ENCODE results near the gene CELSR1.
A peak's percentile ranks its signal among the peaks of the same experiment; 100 is the strongest.

The CELSR1 gene

GRCh38 chr22:46360097-46360496 lies 177.3 kb downstream of the CELSR1 start:
- no peak for DNase-seq

GRCh38 chr22:46359362-46359761 lies 178.1 kb downstream of the CELSR1 start:
- DNase-seq: no peak

- no peak for DNase-seq
Measured at GRCh38 chr22:46358766-46359165, 178.7 kb downstream of the CELSR1 start.

- no peak for DNase-seq
Measured at GRCh38 chr22:46357711-46358520, 179.5 kb downstream of the CELSR1 start.

GRCh38 chr22:46356496-46357480 lies 180.6 kb downstream of the CELSR1 start:
- no peak for DNase-seq

GRCh38 chr22:46355996-46356471 lies 181.4 kb downstream of the CELSR1 start:
- no peak for DNase-seq

DNA sequence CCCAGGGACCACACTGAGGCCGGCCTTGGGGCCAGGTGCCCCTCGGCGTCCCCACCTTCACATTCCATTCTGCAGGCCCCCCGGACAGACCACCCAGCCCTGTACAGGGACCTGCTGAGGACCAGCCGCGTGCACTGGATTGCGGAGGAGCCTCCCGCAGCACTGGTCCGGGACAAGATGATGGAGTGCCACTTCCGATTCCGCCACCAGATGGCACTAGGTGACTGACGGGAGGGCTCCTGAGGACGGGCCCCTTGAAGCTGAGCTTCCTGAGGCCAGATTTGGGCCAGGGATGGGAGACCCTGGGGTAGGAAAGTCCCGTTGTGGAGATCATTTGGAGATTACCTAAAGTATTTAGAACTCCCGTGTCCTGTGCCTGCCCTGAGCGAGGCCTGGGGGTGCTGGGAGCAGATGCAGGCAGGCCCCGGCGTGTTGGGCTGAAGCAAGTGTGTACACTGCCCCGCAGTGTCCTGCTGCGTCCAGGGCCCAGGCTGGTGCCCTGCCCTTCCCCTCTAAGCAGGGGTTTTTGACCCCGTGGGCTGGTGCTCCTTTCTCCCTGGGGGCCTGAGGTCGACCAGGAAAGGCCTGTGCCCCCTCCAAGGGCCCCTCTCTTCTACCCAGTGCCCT lies 181.9 kb downstream of the CELSR1 start:
- DNase-seq: peak in 3 of 4 experiments; percentile 35 to 49 (median 38)

DNA sequence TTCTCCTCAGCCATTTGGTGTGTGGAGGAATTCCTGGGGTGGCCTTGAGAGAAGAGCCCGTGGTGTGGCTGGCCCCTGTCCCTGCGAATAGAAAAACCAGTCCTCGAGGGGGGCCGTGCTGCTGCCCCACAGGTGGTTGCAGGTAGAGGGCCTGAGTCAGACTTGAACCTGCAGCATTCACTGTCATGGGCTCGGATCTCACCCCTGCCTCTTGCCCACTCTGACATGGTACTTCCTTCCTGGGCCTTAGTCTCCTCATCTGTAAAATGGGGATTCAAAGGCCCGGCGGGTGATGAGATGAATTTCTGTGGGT lies 182.5 kb downstream of the CELSR1 start:
- no peak for DNase-seq

DNA sequence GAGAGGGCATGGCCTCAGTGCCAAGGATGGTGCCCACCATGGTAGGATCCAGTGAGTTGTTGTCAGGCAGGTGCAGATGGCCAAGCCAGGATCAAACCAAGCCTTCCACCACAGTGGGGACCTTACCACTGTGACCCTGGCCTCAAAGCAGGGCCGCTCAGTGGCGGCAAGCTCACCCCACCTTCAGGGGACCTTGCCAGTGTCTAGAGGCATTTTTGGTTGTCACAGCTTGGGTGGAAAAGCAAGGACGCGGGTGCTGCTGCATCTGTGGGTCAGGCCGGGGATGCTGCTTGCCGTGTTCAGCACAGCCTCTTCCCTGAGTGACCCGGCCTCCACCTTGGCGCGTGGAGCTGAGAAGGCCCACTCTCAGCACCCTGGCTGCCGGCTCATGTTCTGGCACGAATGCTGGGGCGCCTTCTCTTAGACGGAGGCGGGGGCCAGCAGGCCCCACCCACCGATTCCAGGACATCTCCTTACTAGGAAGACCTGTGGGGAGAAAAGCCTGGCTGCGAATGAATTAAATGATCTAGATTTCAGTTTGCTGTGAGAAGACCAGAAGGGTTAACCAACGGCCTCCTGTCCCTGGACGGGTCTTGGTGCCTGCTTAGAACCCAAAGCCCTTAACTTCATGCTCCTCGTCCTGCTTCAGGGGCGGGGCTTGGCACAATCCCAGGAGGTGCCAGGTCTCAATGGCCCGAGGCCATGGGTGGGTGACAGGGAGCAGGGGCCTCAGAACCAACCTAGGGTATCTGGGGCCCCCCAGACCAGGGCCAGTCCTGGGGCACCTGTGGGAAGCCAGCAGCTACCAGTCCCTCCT lies 183.0 kb downstream of the CELSR1 start:
- no peak for DNase-seq

GRCh38 chr22:46353483-46354105 lies 183.8 kb downstream of the CELSR1 start:
- DNase-seq: no peak

GRCh38 chr22:46352691-46353386 lies 184.6 kb downstream of the CELSR1 start:
- DNase-seq: no peak

DNA sequence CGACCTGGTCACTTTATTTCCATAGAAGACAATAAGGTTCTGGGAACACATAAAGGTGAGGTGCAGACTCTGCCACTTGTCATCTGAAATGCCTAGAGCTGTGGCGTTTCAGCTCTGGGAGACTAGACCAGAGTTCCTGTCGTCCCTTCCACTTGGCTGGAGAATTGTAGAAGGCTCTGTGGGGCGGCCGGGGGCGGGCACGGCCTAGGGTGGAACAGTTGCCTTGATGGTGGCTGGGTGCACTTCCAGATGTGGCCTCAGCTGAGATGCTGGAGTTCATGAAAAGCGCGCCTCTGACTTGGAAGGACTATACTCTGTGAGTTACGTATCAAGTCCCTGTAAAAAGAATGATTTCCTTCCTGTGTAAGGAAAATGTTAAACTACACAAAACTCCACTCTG lies 185.1 kb downstream of the CELSR1 start:
- no peak for DNase-seq

DNA sequence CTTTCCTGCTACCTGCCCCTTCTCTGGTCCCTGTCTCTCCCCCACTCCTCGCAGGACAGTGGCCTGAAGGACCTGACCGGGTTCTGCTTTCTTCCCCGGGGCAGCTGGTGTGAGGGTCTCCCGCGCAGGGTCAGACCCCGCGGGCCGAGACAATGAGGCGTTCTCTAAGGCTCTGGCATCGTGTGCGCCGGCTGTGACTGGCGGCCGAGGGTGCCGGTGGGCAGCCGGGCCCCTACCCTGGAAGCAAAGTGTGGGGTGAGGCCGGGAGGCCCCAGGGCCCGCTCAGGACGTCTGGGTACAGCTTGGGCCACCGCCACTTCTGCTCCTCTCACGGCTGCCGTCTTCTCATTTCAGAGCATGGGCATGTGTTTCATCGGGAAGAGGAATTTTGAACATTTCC lies 185.7 kb downstream of the CELSR1 start:
- no peak for DNase-seq

GRCh38 chr22:46351131-46351735 lies 186.2 kb downstream of the CELSR1 start:
- DNase-seq: no peak

DNA sequence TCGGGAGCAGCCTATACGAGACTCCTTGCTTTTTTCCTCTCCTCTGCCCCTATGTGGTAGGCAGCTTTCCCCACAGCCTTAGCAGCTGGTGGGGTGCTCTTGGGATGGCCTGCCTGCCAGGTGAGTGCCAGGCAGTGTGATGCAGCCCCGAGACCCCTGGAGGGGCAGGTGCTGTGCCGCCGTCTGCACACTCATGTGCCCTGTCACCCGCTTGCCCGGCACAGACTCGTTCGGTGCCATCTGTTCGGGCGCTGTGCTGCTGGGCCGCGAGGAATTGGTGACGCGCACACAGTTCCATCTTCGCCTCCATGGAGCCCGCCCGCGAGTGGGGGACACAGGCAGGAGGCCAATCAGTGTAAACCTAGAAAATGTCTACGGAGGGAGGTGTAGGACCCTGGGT lies 186.8 kb downstream of the CELSR1 start:
- DNase-seq: no peak

GRCh38 chr22:46350121-46350520 lies 187.3 kb downstream of the CELSR1 start:
- no peak for DNase-seq

DNA sequence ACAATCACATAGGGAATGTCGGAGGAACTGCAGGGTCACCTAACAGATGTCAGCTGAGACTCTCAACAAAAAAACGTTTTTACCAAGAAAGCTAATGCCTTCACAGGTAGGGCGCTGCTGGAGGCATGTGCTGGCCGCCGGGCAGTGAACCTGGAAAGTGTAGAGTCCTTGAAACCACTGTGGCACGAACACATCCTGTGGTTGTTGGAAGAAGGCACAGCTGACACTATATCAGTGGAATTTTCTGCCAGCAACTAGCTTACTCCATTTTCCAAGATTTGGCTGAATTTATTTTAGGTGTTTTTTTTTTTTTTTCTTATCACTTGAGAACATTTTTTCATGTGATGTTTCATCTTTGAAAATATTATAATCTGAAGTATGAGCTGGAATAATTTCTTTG lies 187.7 kb downstream of the CELSR1 start:
- no peak for DNase-seq

- DNase-seq: no peak
Measured at GRCh38 chr22:46349238-46349637, 188.2 kb downstream of the CELSR1 start.

DNA sequence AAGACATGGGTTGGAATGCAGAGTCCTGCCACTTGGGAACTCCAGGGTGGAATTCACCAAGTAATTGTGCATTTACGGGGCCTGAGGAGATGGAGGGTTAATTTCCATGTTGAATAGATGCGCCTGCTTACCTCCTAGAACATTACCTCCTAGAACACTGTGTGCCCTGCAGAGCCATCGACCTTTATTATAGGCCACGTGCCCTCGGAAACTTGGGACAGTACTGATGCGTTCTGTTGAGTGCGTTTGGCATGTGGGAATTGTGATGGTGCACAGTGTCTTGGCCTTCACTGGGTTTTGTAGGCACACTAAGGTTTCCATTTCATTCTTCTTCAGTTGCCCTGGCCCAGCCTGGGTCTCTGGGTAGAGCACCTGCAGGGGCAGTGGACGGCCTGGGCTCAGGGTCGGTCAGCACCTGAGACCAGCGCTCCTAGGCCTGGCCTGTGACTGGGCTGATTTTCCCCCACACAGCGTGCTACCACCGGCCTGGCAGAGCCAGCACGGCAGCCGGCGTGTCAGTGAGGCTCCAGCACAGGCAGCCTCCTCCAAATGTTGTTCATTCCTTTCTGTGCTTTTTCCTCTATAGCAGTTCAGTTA lies 189.2 kb downstream of the CELSR1 start:
- DNase-seq: no peak

- no peak for DNase-seq
Measured at GRCh38 chr22:46347646-46348045, 189.8 kb downstream of the CELSR1 start.
